ENCODE data around the gene TMEM8B. TPM values are rescaled to one million over a fixed set of nuclear protein-coding genes. Genes with fewer than 3 reads are reported as not detected.

TMEM8B gene
- total RNA-seq, 4 donors from 2014 or later: 4.1 to 10.4 (median 5.4) TPM

- no peak for TF ChIP-seq CTCF (IDR thresholded peaks at IDR 0.05; ENCODE audit: low read depth)
Observed at GRCh38 chr9:35891646-35892045, 62.6 kb downstream of the TMEM8B start.

- TF ChIP-seq CTCF (IDR thresholded peaks at IDR 0.05; ENCODE audit: low read depth): no peak
Observed at GRCh38 chr9:35892051-35892450, 63.0 kb downstream of the TMEM8B start.

GRCh38 chr9:35896570-35896969 is 67.5 kb downstream of the TMEM8B start:
- TF ChIP-seq CTCF (IDR thresholded peaks at IDR 0.05; ENCODE audit: low read depth): no peak

- TF ChIP-seq CTCF (IDR thresholded peaks at IDR 0.05; ENCODE audit: low read depth): no peak
Observed at GRCh38 chr9:35898337-35898736, 69.3 kb downstream of the TMEM8B start.

- TF ChIP-seq CTCF (IDR thresholded peaks at IDR 0.05; ENCODE audit: low read depth): no peak
Observed at GRCh38 chr9:35899021-35899420, 70.0 kb downstream of the TMEM8B start.

- TF ChIP-seq CTCF (IDR thresholded peaks at IDR 0.05; ENCODE audit: low read depth): no peak
Observed at GRCh38 chr9:35903049-35903448, 74.0 kb downstream of the TMEM8B start.

GRCh38 chr9:35904338-35904737 is 75.3 kb downstream of the TMEM8B start:
- TF ChIP-seq CTCF (IDR thresholded peaks at IDR 0.05; ENCODE audit: low read depth): no peak
